Activated CD4-positive, alpha-beta T cell treated with anti-CD3 and anti-CD28 coated beads for 1 hour (primary cell): ENCODE data around the gene RSAD1.

Experiments used
- DNase-seq: peaks from one replicate; pipeline ENCODE4 v3.0.0-alpha.2; 2020

The RSAD1 gene

GRCh38 chr17:50522766-50523165 lies 44.1 kb downstream of the RSAD1 start:
- no peak for DNase-seq

DNA sequence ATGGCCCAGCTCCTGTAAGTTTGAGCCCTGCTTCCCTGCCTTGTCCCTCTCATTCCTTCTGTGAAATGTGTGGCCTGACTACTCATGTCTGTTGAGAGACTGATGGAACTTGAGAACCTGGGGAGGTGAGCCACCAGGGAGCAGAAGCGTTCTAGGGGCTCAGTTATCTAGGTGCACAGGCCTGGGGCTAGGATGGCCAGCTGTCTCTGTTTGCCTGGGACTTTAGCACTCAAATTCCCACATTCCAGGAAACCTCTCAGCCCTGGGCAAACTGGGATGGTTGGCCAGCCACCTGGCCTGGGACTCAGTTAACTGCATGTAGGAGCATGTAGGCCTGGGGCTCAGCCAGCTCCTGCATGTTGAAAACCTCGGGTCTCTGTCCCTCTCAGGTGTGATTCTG lies 44.5 kb downstream of the RSAD1 start:
- no peak for DNase-seq

- no peak for DNase-seq
Observed at GRCh38 chr17:50524838-50525237, 46.2 kb downstream of the RSAD1 start.

DNA sequence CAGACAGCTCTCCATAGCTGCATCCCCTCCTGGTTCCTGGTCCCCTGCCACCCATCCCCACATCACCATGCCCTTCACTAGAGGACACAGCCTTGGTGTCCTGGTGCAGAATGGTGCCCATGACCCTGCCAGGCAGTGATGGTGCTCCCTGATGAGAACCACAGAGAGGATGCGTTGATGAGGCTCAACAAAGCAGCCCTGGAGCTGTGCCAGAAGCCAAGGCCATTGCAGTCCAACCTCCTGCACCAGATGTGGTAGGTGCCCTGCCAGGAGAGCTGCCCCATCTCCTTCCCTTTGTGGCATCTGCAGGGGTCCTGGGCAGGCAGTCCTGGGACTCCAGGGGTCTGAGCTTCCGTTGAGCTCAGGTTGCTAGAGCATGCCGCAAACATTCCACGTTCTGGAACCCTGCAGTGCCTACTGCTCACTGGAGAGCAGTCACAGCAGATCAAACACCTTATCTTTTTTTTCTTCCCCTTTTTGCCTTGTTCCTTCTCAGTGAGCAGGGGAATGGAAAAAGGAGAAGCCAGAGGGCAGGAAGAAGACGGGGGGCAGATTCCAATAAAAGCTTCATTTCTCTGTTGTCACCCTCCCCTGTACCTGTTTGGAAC lies 48.6 kb downstream of the RSAD1 start:
- no peak for DNase-seq

- no peak for DNase-seq
Observed at GRCh38 chr17:50527949-50528474, 49.4 kb downstream of the RSAD1 start.

DNA sequence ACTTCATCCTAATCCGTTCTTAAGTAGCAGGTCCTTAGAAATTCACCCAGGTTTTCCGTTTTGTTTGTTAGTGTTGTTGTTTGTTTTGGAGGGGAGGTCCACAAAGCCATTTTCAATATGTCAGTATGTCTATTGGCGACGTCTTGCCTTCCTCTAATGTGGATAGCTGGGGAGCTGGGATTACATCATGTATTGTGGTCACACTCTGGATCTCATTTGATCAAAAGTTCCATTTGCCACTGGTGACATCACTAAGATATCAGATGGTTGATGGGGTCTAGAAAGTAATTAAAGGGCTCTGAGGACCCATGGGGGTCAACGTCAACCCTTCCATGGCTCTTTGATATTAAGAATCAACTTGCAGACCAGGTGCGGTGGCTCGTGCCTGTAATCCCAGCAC lies 51.2 kb downstream of the RSAD1 start:
- no peak for DNase-seq

GRCh38 chr17:50531428-50532025 lies 52.9 kb downstream of the RSAD1 start:
- no peak for DNase-seq

GRCh38 chr17:50532452-50533024 lies 53.9 kb downstream of the RSAD1 start, which contains the start of gene EPN3:
EPN3 (plus strand) TSS chr17:50532735; CDS start chr17:50536557, 3,822 bp downstream.
- no peak for DNase-seq

GRCh38 chr17:50533185-50533584 lies 54.5 kb downstream of the RSAD1 start:
- no peak for DNase-seq

DNA sequence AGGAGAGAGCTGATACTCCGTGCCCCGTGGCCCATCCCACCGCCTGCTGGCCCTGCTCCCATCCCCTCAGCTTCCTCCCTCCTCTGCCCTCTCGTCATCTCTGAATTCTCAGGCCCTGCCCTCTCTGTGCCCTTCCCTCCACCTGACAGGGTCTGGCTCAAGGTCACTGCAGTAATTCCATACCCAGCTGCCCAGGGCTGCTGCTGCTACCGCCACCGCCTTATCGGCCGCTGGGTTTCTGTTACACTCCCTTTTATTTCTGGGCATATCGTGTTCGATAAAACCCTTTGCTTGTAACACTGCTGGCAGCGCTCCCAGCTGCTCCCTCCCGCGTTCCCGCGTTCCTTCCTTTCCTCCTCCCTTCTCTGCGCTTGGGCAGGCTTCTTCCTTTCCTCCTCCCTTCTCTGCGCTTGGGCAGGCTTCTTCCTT lies 55.1 kb downstream of the RSAD1 start:
- no peak for DNase-seq

GRCh38 chr17:50534222-50534978 lies 55.7 kb downstream of the RSAD1 start:
- DNase-seq, result no peak

GRCh38 chr17:50534979-50535326 lies 56.3 kb downstream of the RSAD1 start:
- DNase-seq, result no peak

GRCh38 chr17:50535407-50535806 lies 56.7 kb downstream of the RSAD1 start:
- DNase-seq, result no peak
